ENCODE measurements around the gene RNF20.
"Not testable (repeated sequence)": the region's sequence is repeated elsewhere in the genome, so short reads cannot be mapped to it uniquely, and the experiment has no call there.

RNF20 gene
- total RNA-seq: 25.4 to 82.6 (median 54.2) reads per million in 17 experiments

GRCh38 chr9:101533334-101534204 is at the start of gene RNF20:
Gene RNF20, plus strand, starts transcription at chr9:101533853. Its CDS starts 1,571 bp downstream, at chr9:101535424.
- peak; percentile 98 to 99 (median 99) for DNase-seq

GRCh38 chr9:101484046-101484445 is 49.6 kb upstream of the RNF20 start:
- no peak for DNase-seq

- no peak for DNase-seq
Observed at GRCh38 chr9:101485924-101486692, 47.5 kb upstream of the RNF20 start.

GRCh38 chr9:101486693-101487442 is 46.8 kb upstream of the RNF20 start:
- peak in 1 of 4 experiments; percentile 13 for DNase-seq

GRCh38 chr9:101487443-101487840 is 46.2 kb upstream of the RNF20 start:
- DNase-seq: no peak

- DNase-seq: no peak
Observed at GRCh38 chr9:101495810-101496209, 37.8 kb upstream of the RNF20 start.

GRCh38 chr9:101498323-101498722 is 35.3 kb upstream of the RNF20 start:
- no peak for DNase-seq

- DNase-seq: no peak
Observed at GRCh38 chr9:101504188-101504587, 29.5 kb upstream of the RNF20 start.

- DNase-seq: no peak
Observed at GRCh38 chr9:101508211-101508610, 25.4 kb upstream of the RNF20 start.

- DNase-seq: no peak
Observed at GRCh38 chr9:101509572-101509971, 24.1 kb upstream of the RNF20 start.

- DNase-seq: no peak
Observed at GRCh38 chr9:101510459-101510858, 23.2 kb upstream of the RNF20 start.

- no peak for DNase-seq
Observed at GRCh38 chr9:101511009-101511408, 22.6 kb upstream of the RNF20 start.

GRCh38 chr9:101512116-101512515 is 21.5 kb upstream of the RNF20 start:
- peak in 3 of 4 experiments; percentile 4 to 14 (median 7) for DNase-seq

- DNase-seq: no peak
Observed at GRCh38 chr9:101513351-101513750, 20.3 kb upstream of the RNF20 start.

GRCh38 chr9:101514071-101514470 is 19.6 kb upstream of the RNF20 start:
- DNase-seq: no peak

- no peak for DNase-seq
Observed at GRCh38 chr9:101516655-101517054, 17.0 kb upstream of the RNF20 start.

GRCh38 chr9:101518489-101518888 is 15.2 kb upstream of the RNF20 start:
- not testable (repeated sequence) for DNase-seq

- no peak for DNase-seq
Observed at GRCh38 chr9:101524371-101524770, 9.3 kb upstream of the RNF20 start.

GRCh38 chr9:101527066-101527465 is 6.6 kb upstream of the RNF20 start:
- no peak for DNase-seq

GRCh38 chr9:101528015-101528414 is 5.6 kb upstream of the RNF20 start:
- no peak for DNase-seq

GRCh38 chr9:101530076-101530711 is 3.5 kb upstream of the RNF20 start:
- peak; percentile 87 to 88 (median 88) for DNase-seq

GRCh38 chr9:101536351-101536750 is 2.7 kb downstream of the RNF20 start:
- DNase-seq: no peak

All from suppressor macrophage (primary cell).